ENCODE measurements around the gene THBD.

Gene THBD

DNA sequence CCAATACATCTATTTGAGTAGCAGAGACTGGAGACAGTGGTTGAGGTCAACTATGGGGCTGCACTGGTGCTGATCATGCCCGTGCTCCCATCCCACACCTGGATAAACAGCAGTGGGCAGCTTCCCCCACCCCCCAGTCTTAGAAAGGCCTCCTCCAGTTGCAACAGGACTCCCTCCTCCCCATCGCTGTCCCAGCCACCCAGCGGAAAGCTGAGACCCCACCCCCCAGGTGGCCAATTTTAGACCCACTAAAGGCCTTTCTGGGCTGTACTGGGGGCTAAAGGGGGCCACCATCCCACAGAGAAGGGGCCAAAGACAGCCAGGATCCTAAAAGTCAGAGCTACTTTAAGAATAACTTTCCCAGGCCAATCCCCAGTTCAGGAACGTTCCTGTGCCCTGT lies 15.6 kb downstream of the THBD start:
- DNase-seq, result no peak

DNA sequence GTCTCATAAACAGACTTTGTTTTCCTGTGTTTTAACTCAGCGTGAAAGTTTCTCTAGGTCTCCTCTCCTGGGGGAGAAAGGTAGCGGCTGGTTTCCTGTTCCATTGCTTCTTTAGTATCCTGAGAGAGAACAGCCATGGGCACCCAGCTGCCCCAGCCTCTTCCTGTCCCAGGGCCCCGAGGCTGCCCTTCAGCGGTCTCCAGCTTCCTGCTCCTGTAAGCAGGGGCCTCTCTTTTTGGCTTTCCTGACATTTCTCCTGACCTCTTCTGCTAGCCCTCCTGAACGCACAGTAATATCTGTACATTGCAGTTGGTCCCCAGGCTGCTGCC lies 16.8 kb downstream of the THBD start:
- no peak for DNase-seq

DNA sequence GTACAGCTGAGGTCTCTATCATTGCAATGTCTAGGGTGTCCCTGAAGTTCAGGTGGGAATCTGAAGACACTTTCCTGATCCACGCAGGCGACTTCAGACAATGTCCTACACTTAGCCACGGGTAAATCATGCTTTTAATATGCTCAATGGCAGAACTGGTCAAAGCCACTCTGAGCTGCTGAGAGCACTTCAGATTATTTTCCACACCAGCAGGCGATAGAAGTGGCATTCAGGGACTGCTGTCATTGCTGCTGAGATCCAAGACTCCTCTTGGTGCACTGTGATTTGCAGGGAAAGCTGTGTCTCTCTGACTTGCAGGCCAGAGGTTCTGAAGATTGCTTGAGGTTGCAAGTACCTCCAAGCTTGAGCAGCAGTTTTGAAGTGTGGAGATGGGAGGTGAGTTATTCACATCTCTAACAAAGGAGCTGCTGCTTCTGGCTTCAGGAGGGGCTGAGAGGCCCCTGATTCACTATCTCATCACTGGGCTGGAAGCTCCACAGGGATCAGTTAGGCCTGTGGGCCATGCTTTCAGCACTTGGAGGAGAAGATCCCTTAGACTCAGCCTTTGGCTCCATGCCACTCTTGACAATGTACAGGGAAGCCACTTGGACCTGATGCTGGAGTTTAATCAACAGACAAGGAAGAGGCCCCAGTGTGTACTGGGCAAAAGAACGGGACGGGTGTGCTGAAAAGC lies 17.3 kb downstream of the THBD start:
- no peak for DNase-seq

- DNase-seq, result no peak
Measured at GRCh38 chr20:23031346-23031745, 18.1 kb downstream of the THBD start.

- no peak for DNase-seq
Measured at GRCh38 chr20:23029324-23029723, 20.1 kb downstream of the THBD start.

DNA sequence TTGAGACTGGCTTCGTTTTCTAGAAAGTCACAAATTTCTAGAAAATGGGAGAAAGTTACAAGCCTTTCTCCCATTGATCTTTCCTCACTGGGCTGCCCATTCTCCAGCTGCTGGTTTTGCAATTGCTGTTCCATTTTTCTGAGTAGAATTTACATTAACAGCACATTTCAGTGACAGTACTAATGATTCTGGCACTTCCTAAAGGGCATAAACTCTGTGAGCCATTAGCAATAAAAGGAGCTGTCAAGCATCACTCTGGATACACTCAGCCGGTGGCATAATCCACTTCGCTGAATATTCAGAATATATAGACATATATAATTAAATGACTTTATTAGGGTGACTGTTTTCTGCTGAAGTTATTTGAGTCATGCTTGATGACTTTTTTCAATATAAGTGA lies 21.1 kb downstream of the THBD start:
- no peak for DNase-seq

DNA sequence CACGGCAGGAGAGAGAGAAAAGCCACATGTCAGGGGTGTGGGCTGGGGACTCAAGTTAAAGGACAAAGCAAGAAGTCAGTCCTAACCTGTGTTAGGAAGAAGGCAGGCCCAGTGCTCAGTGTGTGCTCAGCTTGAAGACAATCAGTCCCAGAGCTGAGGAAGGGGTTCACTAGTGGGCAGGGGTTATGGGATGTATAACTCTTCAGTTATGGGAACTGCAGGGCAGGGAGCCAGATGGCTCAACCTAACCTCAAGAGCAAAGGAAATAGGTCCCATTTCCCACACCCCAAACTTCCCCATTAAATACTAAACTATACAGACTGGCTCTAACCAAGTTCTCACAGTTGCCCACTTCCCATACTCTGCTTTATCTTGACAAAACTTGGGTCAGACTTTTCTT lies 21.8 kb downstream of the THBD start:
- DNase-seq, result no peak

DNA sequence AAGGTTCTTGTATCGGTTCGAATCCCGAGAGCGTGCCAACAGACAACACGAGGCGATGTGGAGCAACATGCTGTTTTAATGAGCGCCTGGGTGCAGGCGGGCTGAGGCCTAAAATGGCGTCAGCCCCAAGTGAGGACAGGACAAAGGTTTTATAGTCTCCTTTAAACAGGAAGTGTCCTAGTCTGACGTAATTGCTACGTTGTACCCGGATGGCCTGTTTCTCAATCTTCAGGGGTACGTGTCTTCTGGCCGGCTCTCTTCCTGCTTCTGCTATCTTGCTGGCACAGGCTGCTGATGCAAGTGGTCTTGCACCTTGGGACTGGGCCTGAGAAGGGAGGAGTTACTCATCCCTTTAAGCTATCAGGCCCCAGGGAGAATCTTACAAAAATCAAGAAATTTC lies 24.0 kb downstream of the THBD start:
- DNase-seq, result peak; percentile 54

GRCh38 chr20:23024701-23025100 lies 24.8 kb downstream of the THBD start:
- DNase-seq, result no peak

GRCh38 chr20:23023621-23024177 lies 25.8 kb downstream of the THBD start:
- DNase-seq, result no peak

DNA sequence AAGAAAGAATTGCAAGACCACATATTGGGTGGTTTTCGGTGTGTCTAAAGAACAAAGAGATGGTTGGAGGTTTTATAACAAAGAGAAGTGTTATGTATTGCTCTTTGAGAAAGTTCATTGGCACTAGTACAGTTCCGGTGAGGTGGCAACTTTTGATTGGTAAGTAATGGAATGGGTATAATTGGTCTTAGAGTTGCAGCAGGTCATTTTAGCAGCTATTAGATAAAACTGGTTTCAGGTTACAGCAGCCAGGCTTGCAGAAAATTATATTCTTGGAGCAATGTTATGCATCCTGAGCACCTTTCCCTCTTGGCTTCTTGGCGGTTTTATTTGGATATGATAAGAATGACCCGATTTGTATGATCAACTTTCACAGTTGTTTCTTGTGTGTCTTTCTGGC lies 26.6 kb downstream of the THBD start:
- DNase-seq, result no peak

DNA sequence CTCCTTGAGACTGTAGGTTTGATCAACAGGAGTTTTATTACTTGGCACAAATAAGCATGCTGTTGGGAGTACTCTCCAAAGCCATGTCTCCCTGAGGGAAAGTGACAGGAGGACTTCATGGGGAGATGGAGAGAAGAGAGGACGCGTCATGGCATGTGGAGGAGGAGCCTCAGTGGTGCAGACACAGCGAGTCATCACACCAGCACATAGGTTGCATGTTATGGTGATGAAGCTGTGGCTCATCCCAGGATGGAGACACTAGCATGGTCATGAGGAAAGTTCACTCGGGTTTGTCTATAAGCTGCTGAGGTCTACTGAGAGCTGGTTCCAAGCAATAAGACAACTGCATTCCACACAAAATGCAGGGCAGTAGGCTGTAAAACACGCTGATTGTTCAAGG lies 27.5 kb downstream of the THBD start:
- DNase-seq, result no peak

DNA sequence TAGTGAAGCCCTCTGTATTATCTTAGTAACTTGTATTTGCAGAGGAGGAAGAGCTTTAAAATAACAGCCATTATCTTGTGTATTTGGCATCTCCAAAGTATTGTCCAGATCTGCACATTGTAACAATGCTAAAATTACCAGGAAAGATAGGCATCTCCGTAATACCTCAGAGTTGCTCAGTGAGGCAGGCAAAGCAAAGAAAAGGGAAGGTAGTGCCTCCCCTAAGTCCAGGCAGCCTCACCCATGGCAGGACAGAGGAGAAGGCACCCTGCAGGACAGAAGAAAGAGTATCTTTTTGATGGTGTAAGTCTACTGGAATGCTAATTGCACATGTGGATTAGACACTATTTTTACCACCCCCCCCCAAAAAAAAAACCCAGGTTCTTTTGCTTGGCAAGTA lies 27.9 kb downstream of the THBD start:
- DNase-seq, result peak; percentile 6

- no peak for DNase-seq
Measured at GRCh38 chr20:23020230-23021018, 29.0 kb downstream of the THBD start.

GRCh38 chr20:23019403-23019802 lies 30.1 kb downstream of the THBD start:
- DNase-seq, result no peak

DNA sequence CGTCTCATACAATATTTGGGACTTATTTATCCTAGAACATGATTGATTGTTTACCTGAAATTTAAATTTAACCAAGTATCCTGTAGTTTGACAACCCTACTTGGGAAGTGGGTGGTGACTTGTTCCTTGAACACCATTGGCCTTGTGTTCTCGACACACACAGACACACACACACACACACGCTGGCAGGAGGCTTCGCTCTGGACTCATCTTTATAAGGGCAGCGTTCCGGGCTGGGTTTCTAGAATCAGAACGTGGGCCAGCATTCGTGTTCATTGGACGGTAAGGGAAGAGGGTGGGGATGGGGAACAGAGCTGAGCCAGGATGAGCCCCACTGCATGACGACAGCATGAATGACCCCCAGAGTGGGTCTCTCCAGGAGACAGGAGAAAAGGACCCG lies 30.5 kb downstream of the THBD start:
- DNase-seq, result no peak

DNA sequence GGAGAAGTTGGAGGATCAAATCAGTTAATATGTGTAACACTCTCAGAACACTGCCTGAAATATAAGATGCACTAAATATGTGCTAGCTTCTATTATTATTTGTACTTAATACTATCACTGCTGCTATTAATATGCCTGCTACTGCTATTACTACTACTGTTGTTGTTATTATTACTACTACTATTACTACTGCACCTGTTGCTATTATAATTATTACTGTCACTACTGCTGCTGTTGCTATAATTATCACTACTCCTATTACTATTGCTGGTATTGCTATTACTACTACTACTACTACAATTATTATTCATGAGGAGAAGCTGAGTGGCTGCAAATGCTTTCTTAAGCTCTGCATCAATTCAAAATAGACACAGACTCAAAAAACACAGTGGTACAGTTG lies 31.0 kb downstream of the THBD start:
- DNase-seq, result no peak

- DNase-seq, result no peak
Measured at GRCh38 chr20:23017516-23017915, 32.0 kb downstream of the THBD start.

GRCh38 chr20:23013429-23013828 lies 36.0 kb downstream of the THBD start:
- no peak for DNase-seq

GRCh38 chr20:23011008-23011721 lies 38.3 kb downstream of the THBD start:
- DNase-seq, result no peak

DNA sequence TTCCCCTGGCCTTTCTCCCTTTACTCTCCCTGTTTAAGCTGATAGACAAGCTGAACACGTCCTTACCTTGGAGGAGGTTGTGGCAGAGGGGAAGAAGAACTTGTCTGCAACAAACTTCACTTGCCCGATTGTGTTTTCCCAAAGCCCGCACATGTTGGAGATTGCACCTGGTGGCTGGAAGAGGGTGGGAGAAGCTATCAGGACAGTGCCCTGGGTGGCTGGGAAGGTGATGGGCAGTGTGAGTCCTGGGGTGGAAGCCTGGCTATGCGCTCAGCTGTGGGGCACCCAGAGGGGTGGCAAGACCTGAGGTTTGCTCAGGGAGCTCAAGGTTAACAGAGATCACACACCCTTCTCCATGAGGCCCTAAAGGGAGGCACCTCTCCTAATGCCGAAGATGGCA lies 39.4 kb downstream of the THBD start:
- no peak for DNase-seq

GRCh38 chr20:23009636-23010035 lies 39.8 kb downstream of the THBD start:
- DNase-seq, result no peak

DNA sequence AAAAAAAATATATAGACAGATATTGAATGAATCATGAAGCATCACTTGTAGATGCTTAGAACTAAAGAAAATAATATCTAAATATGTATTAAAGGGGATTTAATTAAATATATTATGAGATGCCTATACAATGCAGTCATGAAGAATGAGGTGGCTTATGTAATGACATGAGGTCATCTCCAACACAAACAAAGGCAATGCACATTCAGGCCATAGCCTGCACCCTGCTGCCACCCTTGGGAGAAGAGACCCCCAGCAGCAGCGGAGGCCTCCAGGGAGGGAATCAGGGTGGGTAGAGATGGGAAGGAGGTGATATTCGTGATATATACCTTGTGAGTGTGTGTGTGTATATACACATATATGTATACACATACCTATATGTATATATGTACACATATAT lies 40.8 kb downstream of the THBD start:
- DNase-seq, result no peak

Measured in hematopoietic multipotent progenitor cell treated with erythropoietin and hydrocortisone succinate and interleukin-3 and kit ligand, for 8 days (in vitro differentiated cells).